Lung (tissue), 12 donors: ENCODE results near the gene COL5A2. TPM values are rescaled to one million over a fixed set of nuclear protein-coding genes. Genes with fewer than 3 reads are reported as not detected.

Source experiments
- ATAC-seq: fragments of 200-7000 bp; cut with Tn5 transposase; one replicate; pipeline ENCODE4 v1.9.1; 2020; ENCODE audit warnings: moderate number of reproducible peaks; ENCODE audit not compliant: insufficient read depth, low FRiP score
- DNase-seq, 3 donors: peaks; one replicate each; pipeline ENCODE4 v3.0.0-alpha.2; 2013 to 2017
- H3K27ac ChIP-seq, 2 donors: one replicate each; pipeline ENCODE4 v1.5.1; 2013; ENCODE audit warnings: mild to moderate bottlenecking in 2 of 2, moderate library complexity in 2 of 2, control low read depth in 1 of 2, inconsistent platforms in 1 of 2, low read depth in 1 of 2, low read length in 1 of 2
- H3K27me3 ChIP-seq, 3 donors: one replicate each; pipeline ENCODE4 v1.5.1; 2013; ENCODE audit warnings: low read length in 2 of 3; ENCODE audit not compliant: control insufficient read depth in 3 of 3, insufficient read depth in 3 of 3
- H3K36me3 ChIP-seq, 4 donors: one replicate each; pipeline ENCODE4 v1.5.1; 2013; ENCODE audit warnings: low read length in 4 of 4, mild to moderate bottlenecking in 1 of 4, moderate library complexity in 1 of 4; ENCODE audit not compliant: control insufficient read depth in 4 of 4, insufficient read depth in 4 of 4
- H3K4me1 ChIP-seq, 5 donors: one replicate each; pipeline ENCODE4 v1.5.1; 2013; ENCODE audit warnings: low read length in 5 of 5, mild to moderate bottlenecking in 2 of 5, moderate library complexity in 1 of 5; ENCODE audit not compliant: control insufficient read depth in 5 of 5, insufficient read depth in 5 of 5
- H3K4me3 ChIP-seq: one replicate; pipeline ENCODE4 v1.5.1; 2013; ENCODE audit warnings: mild to moderate bottlenecking, control low read depth, moderate library complexity
- H3K9ac ChIP-seq, 2 donors: one replicate each; pipeline ENCODE4 v1.5.1; 2013; ENCODE audit warnings: low read length in 2 of 2, control low read depth in 1 of 2; ENCODE audit not compliant: insufficient read depth in 1 of 2
- H3K9me3 ChIP-seq, 4 donors: one replicate each; pipeline ENCODE4 v1.5.1; 2013; ENCODE audit warnings: low read length in 3 of 4, mild to moderate bottlenecking in 1 of 4, moderate library complexity in 1 of 4; ENCODE audit not compliant: control insufficient read depth in 4 of 4, insufficient read depth in 3 of 4
- CTCF ChIP-seq: IDR thresholded peaks from 2 replicates; pipeline ENCODE4 v1.5.1; 2012; ENCODE audit warnings: mild to moderate bottlenecking; ENCODE audit errors: control extremely low read depth, extremely low read depth
- WGBS, 2 donors: extraction: QIAGEN DNeasy Blood & Tissue Kit; methylation state at CpG; one replicate each; pipeline ENCODE4 v1.1.7; 2013; 5-methylcytosine and 5-hydroxymethylcytosine counted together
- polyA plus RNA-seq, 2 donors: library from polyadenylated mRNA; stranded (reverse); fragments of 200-250 nt; gene quantifications; one replicate each; pipeline ENCODE4 v1.2.1, GENCODE V29; 2013
- total RNA-seq, 2 donors: library from RNA; depleted of rRNA in 1 of 2; stranded (reverse); fragments of >200 nt in 1 of 2; gene quantifications; one replicate each; pipeline ENCODE4 v1.2.1, GENCODE V29; 2014 to 2021
- donor health status: control.
- donor health status: control.
- donor health status: Bipolar disorder and iron deficiency.
- donor health status: healthy.
- donor health status: DM: yes; HTN: yes; CAD: no.

Gene COL5A2
- total and polyA plus RNA-seq, 4 donors: 9.9 to 209 (median 48.8) TPM

GRCh38 chr2:189022053-189022481, 157.5 kb downstream of the COL5A2 start:
- no peak overlapping the region for H3K27ac ChIP-seq
- DNase-seq (no peak), ATAC-seq (no peak)
- H3K4me1 ChIP-seq: peaks cover 0 to 9% (median 2%) of the 10 kb centered on the region in 5 donors
- WGBS, 2 donors: 69 to 84% methylated on average over 7 of the region's 7 CpGs
- no peaks in the 10 kb centered on the region for H3K36me3 ChIP-seq
- H3K9me3 ChIP-seq: no peaks in the 10 kb centered on the region
- H3K4me3 ChIP-seq: no peak overlapping the region
- H3K9ac ChIP-seq: no peak overlapping the region
- TF ChIP-seq CTCF: no peak
- H3K27me3 ChIP-seq: no peaks in the 10 kb centered on the region

- no peaks in the 10 kb centered on the region for H3K9me3 ChIP-seq
- no peak for TF ChIP-seq CTCF
- no peaks in the 10 kb centered on the region for H3K36me3 ChIP-seq
- ATAC-seq: no peak
- no peak for DNase-seq
- no peaks in the 10 kb centered on the region for H3K27me3 ChIP-seq
- H3K27ac ChIP-seq: no peak overlapping the region
- no peak overlapping the region for H3K4me3 ChIP-seq
- peaks cover 0 to 10% (median 2%) of the 10 kb centered on the region in 5 donors for H3K4me1 ChIP-seq
- WGBS, 2 donors: 74 to 88% methylated on average over 1 of the region's 1 CpG
- no peak overlapping the region for H3K9ac ChIP-seq
Observed at GRCh38 chr2:189020179-189020578, 159.4 kb downstream of the COL5A2 start.

GRCh38 chr2:189018631-189019030, 160.9 kb downstream of the COL5A2 start:
- Histone ChIP-seq H3K9me3 (no peaks in the 10 kb centered on the region), H3K4me3 (no peak overlapping the region), H3K27ac (no peak overlapping the region), H3K9ac (no peak overlapping the region), H3K4me1 (peaks cover 0 to 18% (median 2%) of the 10 kb centered on the region in 5 donors), H3K36me3 (peaks cover 0 to 1% (median 0%) of the 10 kb centered on the region in 4 donors), H3K27me3 (no peaks in the 10 kb centered on the region)
- TF ChIP-seq CTCF: no peak
- DNase-seq: no peak
- ATAC-seq: no peak

- TF ChIP-seq CTCF: no peak
- Histone ChIP-seq H3K27me3 (no peaks in the 10 kb centered on the region), H3K9me3 (no peaks in the 10 kb centered on the region), H3K4me1 (peaks cover 0 to 18% (median 2%) of the 10 kb centered on the region in 5 donors), H3K27ac (no peak overlapping the region), H3K36me3 (peaks cover 0 to 8% (median 4%) of the 10 kb centered on the region in 4 donors), H3K4me3 (no peak overlapping the region), H3K9ac (no peak overlapping the region)
- DNase-seq: no peak
- ATAC-seq: no peak
Observed at GRCh38 chr2:189016311-189016861, 163.2 kb downstream of the COL5A2 start.
